B cell (primary cell): ENCODE data around the gene DUOXA2. TPM values are rescaled to one million over a fixed set of nuclear protein-coding genes. Genes with fewer than 3 reads are reported as not detected.

ENCODE experiments used
- ATAC-seq: fragments of 200-7000 bp; cut with Tn5 transposase; one replicate; pipeline ENCODE4 v1.10.0; 2021; ENCODE audit warnings: low read depth, mild to moderate bottlenecking, moderate number of reproducible peaks, moderate library complexity
- CTCF ChIA-PET: fragments of 350-600 bp; sonication (Branson Sonifier 250); formaldehyde crosslinking; loops from one replicate; lab custom pipeline; 2021; ENCODE audit warnings: antibody characterized with exemption, inconsistent platforms; lab: Charles Lee
- POLR2A ChIA-PET: fragments of 350-600 bp; sonication (Branson Sonifier 250); formaldehyde crosslinking; loops from one replicate; lab custom pipeline; 2021; ENCODE audit warnings: antibody characterized with exemption; lab: Charles Lee
- DNase-seq: peaks from one replicate; pipeline ENCODE4 v3.0.0; 2013
- H2AFZ ChIP-seq: 2 replicates; pipeline ENCODE4 v1.6.1; 2012; ENCODE audit warnings: mild to moderate bottlenecking, low read depth, low read length; ENCODE audit not compliant: insufficient read depth, poor library complexity, severe bottlenecking
- H3K27ac ChIP-seq, 2 donors: 1 replicate in 1 of 2; 2 replicates in 1 of 2; pipeline ENCODE4 v1.5.1; 2012 to 2013; ENCODE audit warnings: low read length in 2 of 2, mild to moderate bottlenecking in 2 of 2, moderate library complexity in 1 of 2
- H3K27me3 ChIP-seq, 4 experiments: fragments of 200-600 bp in 1 of 4; sonication (generic) in 1 of 4; replicated peaks in 1 of 4; 1 replicate in 2 of 4; 2 replicates in 2 of 4; pipeline versions ENCODE4 v1.6.1 to v1.7.0; 2013 to 2016; ENCODE audit warnings: low read length in 3 of 4, mild to moderate bottlenecking in 2 of 4, mixed read lengths in 1 of 4, moderate library complexity in 1 of 4; ENCODE audit not compliant: insufficient read depth in 4 of 4, control insufficient read depth in 3 of 4; ENCODE audit errors: control extremely low read depth in 1 of 4
- H3K36me3 ChIP-seq, 2 experiments: replicated peaks in 1 of 2; 1 replicate in 1 of 2; 2 replicates in 1 of 2; pipeline versions ENCODE4 v1.6.1 to v1.7.1; 2013; ENCODE audit warnings: low read length in 1 of 2; ENCODE audit not compliant: insufficient read depth in 2 of 2, control insufficient read depth in 1 of 2; ENCODE audit errors: control extremely low read depth in 1 of 2, extremely low read depth in 1 of 2
- H3K4me1 ChIP-seq, 2 donors: fragments of 200-600 bp in 1 of 2; sonication (generic) in 1 of 2; 1 replicate in 1 of 2; 2 replicates in 1 of 2; pipeline versions ENCODE4 v1.5.1 to v1.6.1; 2013 to 2017; ENCODE audit warnings: low read length in 2 of 2; ENCODE audit not compliant: control insufficient read depth in 2 of 2, insufficient read depth in 2 of 2
- H3K4me2 ChIP-seq: replicated peaks from 2 replicates; pipeline ENCODE3; 2012; ENCODE audit warnings: mild to moderate bottlenecking, low read depth, low read length; ENCODE audit not compliant: poor library complexity, severe bottlenecking
- H3K4me3 ChIP-seq, 5 experiments: fragments of 200-600 bp in 1 of 5; sonication (generic) in 1 of 5; 1 replicate in 3 of 5; 2 replicates in 2 of 5; pipeline versions ENCODE4 v1.5.1 to v1.7.0; 2011 to 2016; ENCODE audit warnings: low read length in 4 of 5, mild to moderate bottlenecking in 4 of 5, low read depth in 2 of 5, control low read depth in 1 of 5, moderate library complexity in 1 of 5; ENCODE audit not compliant: insufficient read depth in 1 of 5; ENCODE audit errors: control extremely low read depth in 1 of 5, extremely low read depth in 1 of 5
- H3K79me2 ChIP-seq: fragments of 200-600 bp; sonication (generic); one replicate; pipeline ENCODE4 v1.6.0; 2016; ENCODE audit warnings: low read length; ENCODE audit not compliant: control insufficient read depth, insufficient read depth
- H3K9ac ChIP-seq: fragments of 200-600 bp; sonication (generic); 2 replicates; pipeline ENCODE4 v1.6.1; 2017; ENCODE audit warnings: mild to moderate bottlenecking, low read length, moderate library complexity
- H3K9me3 ChIP-seq, 3 donors: one replicate each; pipeline versions ENCODE4 v1.6.1 to v1.7.1; 2013; ENCODE audit warnings: low read length in 2 of 3; ENCODE audit not compliant: control insufficient read depth in 2 of 3, insufficient read depth in 1 of 3; ENCODE audit errors: control extremely low read depth in 1 of 3
- H4K20me1 ChIP-seq: 2 replicates; pipeline ENCODE4 v1.6.0; 2012; ENCODE audit warnings: mild to moderate bottlenecking, low read length; ENCODE audit not compliant: insufficient read depth, control insufficient read depth, poor library complexity, severe bottlenecking
- H3K27ac Mint-ChIP-seq: one replicate; pipeline ENCODE4 v1.8.0; 2021; ENCODE audit warnings: mixed read lengths
- H3K27me3 Mint-ChIP-seq: one replicate; pipeline ENCODE4 v1.8.0; 2021; ENCODE audit warnings: mixed read lengths
- H3K4me1 Mint-ChIP-seq: one replicate; pipeline ENCODE4 v1.8.0; 2021; ENCODE audit warnings: mixed read lengths
- H3K4me3 Mint-ChIP-seq: one replicate; pipeline ENCODE4 v1.8.0; 2021; ENCODE audit warnings: mixed read lengths
- H3K9me3 Mint-ChIP-seq: one replicate; pipeline ENCODE4 v1.8.0; 2022; ENCODE audit warnings: mixed read lengths; ENCODE audit not compliant: insufficient read depth
- EZH2 ChIP-seq: IDR thresholded peaks from 2 replicates; pipeline ENCODE4 v1.6.1; 2012; ENCODE audit warnings: borderline replicate concordance, low read depth, mild to moderate bottlenecking, moderate library complexity, low read length; ENCODE audit not compliant: insufficient read depth, poor library complexity, severe bottlenecking
- WGBS: methylation state at CpG from one replicate; pipeline ENCODE4 v1.1.5; 2013; ENCODE audit warnings: missing lambda C conversion rate; ENCODE audit not compliant: insufficient coverage; 5-methylcytosine and 5-hydroxymethylcytosine counted together
- intact Hi-C: fragments of 100-400 bp; cut with micrococcal nuclease; formaldehyde crosslinking; loops from one replicate; pipeline ENCODE4 v1.10.0; 2022
- polyA minus RNA-seq: library from RNA; depleted of rRNA, polyadenylated mRNA; stranded (reverse); fragments of >200 nt; gene quantifications from 2 replicates; pipeline ENCODE4 v1.2.3, GENCODE V29; 2012
- polyA plus RNA-seq: library from polyadenylated mRNA; depleted of rRNA; stranded (reverse); fragments of >200 nt; gene quantifications from 2 replicates; pipeline ENCODE4 v1.2.3, GENCODE V29; 2012
- total RNA-seq, 2 donors: library from RNA; stranded (reverse); fragments of 120-200 nt in 1 of 2; gene quantifications; 1 replicate in 1 of 2; 2 replicates in 1 of 2; pipeline versions ENCODE4 v1.2.3 to v1.2.4, GENCODE V29; 2013 to 2022
- TF ChIP-seq, protein P1 (sequence below): fragments of 200-600 bp; IDR thresholded peaks from one replicate; pipeline ENCODE4 v1.8.0; 2022; ENCODE audit warnings: antibody characterized with exemption, mild to moderate bottlenecking

DUOXA2 gene
- total RNA-seq (not detected in 2 replicates), polyA plus RNA-seq (not detected in 2 replicates), polyA minus RNA-seq (not detected in 2 replicates)
- not detected for total RNA-seq (2013)

DNA sequence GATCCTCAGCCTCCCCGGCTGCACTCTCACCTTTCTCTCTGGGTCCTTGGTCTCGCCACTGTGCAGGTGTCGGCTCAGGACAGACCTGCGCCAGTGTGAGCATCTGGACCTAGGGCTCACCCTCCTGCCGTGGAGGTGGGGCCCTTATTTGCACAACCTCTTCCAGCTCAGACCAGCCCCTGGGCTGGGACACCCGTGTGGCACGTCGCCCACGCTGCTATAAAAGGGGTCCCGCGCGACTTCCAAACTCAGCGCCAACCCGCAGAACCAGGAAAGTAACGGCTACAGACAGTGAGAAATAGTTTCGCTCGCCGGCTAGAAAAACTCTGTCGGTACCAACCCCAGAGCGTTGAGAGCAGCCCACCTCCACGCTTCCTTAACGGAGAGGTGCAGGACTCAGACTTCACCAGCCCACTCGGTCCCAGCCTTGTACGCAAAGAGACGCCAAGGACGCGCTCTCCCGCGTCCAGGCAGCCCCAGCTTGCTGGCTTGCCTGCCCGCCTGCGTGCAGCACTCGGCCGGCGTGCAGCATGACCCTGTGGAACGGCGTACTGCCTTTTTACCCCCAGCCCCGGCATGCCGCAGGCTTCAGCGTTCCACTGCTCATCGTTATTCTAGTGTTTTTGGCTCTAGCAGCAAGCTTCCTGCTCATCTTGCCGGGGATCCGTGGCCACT lies at the start of gene DUOXA2, which contains the start of gene DUOX2:
Gene DUOXA2 (plus strand): TSS at position 251 of the 675 bp plus-strand sequence. CDS start 280 bp downstream, at position 531.
Gene DUOX2 (minus strand): TSS at position 97 of the 675 bp plus-strand sequence. CDS start 761 bp downstream, outside the sequence.
- no peak for TF ChIP-seq EZH2
- TF ChIP-seq, protein P1, sequence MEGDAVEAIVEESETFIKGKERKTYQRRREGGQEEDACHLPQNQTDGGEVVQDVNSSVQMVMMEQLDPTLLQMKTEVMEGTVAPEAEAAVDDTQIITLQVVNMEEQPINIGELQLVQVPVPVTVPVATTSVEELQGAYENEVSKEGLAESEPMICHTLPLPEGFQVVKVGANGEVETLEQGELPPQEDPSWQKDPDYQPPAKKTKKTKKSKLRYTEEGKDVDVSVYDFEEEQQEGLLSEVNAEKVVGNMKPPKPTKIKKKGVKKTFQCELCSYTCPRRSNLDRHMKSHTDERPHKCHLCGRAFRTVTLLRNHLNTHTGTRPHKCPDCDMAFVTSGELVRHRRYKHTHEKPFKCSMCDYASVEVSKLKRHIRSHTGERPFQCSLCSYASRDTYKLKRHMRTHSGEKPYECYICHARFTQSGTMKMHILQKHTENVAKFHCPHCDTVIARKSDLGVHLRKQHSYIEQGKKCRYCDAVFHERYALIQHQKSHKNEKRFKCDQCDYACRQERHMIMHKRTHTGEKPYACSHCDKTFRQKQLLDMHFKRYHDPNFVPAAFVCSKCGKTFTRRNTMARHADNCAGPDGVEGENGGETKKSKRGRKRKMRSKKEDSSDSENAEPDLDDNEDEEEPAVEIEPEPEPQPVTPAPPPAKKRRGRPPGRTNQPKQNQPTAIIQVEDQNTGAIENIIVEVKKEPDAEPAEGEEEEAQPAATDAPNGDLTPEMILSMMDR = no peak
- peak within 1 kb of the TSS in 4 of 5 experiments; percentile 17 to 47 (median 24) for H3K4me3 ChIP-seq
- POLR2A ChIA-PET = no interaction called here
- H2AFZ ChIP-seq = peak within 1 kb of the TSS; percentile 34
- peak within 1 kb of the TSS; percentile 52 for H3K9ac ChIP-seq
- no peaks in the 10 kb centered on the region for H4K20me1 ChIP-seq
- WGBS = 3% methylated on average over 42 of the region's 42 CpGs
- Mint-ChIP-seq H3K27ac (no peak within 1 kb of the TSS), H3K4me3 (peak within 1 kb of the TSS; percentile 85), H3K9me3 (no peaks in the 10 kb centered on the region), H3K27me3 (peaks cover 72% of the 10 kb centered on the region), H3K4me1 (peaks cover 56% of the 10 kb centered on the region)
- H3K4me1 ChIP-seq = peaks cover 54 to 61% of the 10 kb centered on the region in 2 donors
- intact Hi-C loops = loop anchor here (10.0 kb wide), 1 partner anchor 81 kb away; no protein-coding TSS in a partner anchor
- no peaks in the 10 kb centered on the region for H3K36me3 ChIP-seq
- H3K9me3 ChIP-seq = peaks cover 0 to 43% (median 0%) of the 10 kb centered on the region in 3 donors
- peak within 1 kb of the TSS; percentile 72 for H3K4me2 ChIP-seq
- CTCF ChIA-PET = interaction anchor here (0.6 to 5.5 kb wide), 5 partner anchors 12 to 261 kb away, joined by 3 to 32 read pairs (median 3); partner anchors contain the start of gene SORD
- DNase-seq = peak; percentile 45
- no peaks in the 10 kb centered on the region for H3K79me2 ChIP-seq
- no peak within 1 kb of the TSS for H3K27ac ChIP-seq
- ATAC-seq = no peak
- peaks cover 0 to 82% (median 64%) of the 10 kb centered on the region in 4 experiments for H3K27me3 ChIP-seq

DNA sequence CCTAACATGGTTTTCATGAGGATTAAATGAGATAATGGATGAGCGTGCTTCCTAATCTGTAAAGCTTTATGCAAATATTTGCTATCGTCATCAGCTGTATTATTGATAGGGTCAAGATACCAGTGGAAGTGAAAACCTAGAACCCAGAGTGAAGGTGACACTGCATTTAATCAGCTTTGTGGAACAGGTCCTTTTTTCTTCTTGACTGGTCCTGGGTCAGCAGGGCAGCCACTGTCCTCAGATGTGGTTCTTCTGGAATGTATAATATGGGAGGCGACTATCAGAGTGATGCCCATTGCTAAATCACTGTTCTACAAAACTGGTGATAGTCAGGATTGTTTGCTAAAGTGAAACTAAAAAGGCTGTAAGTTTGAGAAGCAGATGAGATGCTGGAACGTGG lies 49.7 kb upstream of the DUOXA2 start:
- 90% methylated on average over 2 of the region's 4 CpGs for WGBS
- Histone ChIP-seq H2AFZ (no peak overlapping the region), H3K9ac (no peak overlapping the region), H3K4me1 (peaks cover 4% of the 10 kb centered on the region in 2 donors), H4K20me1 (no peaks in the 10 kb centered on the region), H3K4me2 (no peak overlapping the region), H3K27ac (no peak overlapping the region), H3K79me2 (no peaks in the 10 kb centered on the region), H3K9me3 (no peaks in the 10 kb centered on the region), H3K27me3 (no peaks in the 10 kb centered on the region), H3K36me3 (peaks cover 0 to 1% of the 10 kb centered on the region in 2 experiments), H3K4me3 (no peak overlapping the region)
- POLR2A ChIA-PET = no interaction called here
- no peaks in the 10 kb centered on the region for H3K9me3 Mint-ChIP-seq
- ATAC-seq (no peak), DNase-seq (no peak)
- TF ChIP-seq, protein P1 = no peak
- no peak for TF ChIP-seq EZH2
- peaks cover 12% of the 10 kb centered on the region for H3K4me1 Mint-ChIP-seq
- CTCF ChIA-PET = interaction anchor here (1.6 kb wide), 1 partner anchor 16 kb away, joined by 4 read pairs; no protein-coding TSS in a partner anchor
- H3K4me3 Mint-ChIP-seq = no peak overlapping the region
- intact Hi-C loops = no loop called here
- no peaks in the 10 kb centered on the region for H3K27me3 Mint-ChIP-seq
- peak overlapping the region; percentile 15 for H3K27ac Mint-ChIP-seq
